DMS153 treated with DMSO at 0.1 percent for 48 hours (cell line): ENCODE data around the gene KHDC3L.

Source experiments
- DNase-seq: peaks from one replicate; lab custom pipeline; 2025; ENCODE audit not compliant: unreplicated experiment; lab: John Stamatoyannopoulos, UW

Gene KHDC3L

GRCh38 chr6:73362358-73362757 lies at the start of gene KHDC3L:
TSS of gene KHDC3L (plus strand) at chr6:73362658. CDS start at chr6:73362730, 72 bp downstream.
- no peak for DNase-seq

GRCh38 chr6:73314577-73315492 lies 47.6 kb upstream of the KHDC3L start:
- DNase-seq: no peak

- DNase-seq: no peak
Measured at GRCh38 chr6:73323323-73323722, 39.1 kb upstream of the KHDC3L start.

GRCh38 chr6:73325656-73326055 lies 36.8 kb upstream of the KHDC3L start:
- DNase-seq: no peak

- no peak for DNase-seq
Measured at GRCh38 chr6:73328790-73329189, 33.7 kb upstream of the KHDC3L start.

GRCh38 chr6:73329201-73329600 lies 33.3 kb upstream of the KHDC3L start:
- DNase-seq: no peak

GRCh38 chr6:73339340-73339739 lies 23.1 kb upstream of the KHDC3L start:
- DNase-seq: no peak

GRCh38 chr6:73340048-73340447 lies 22.4 kb upstream of the KHDC3L start:
- DNase-seq: no peak

GRCh38 chr6:73341335-73341734 lies 21.1 kb upstream of the KHDC3L start:
- no peak for DNase-seq

GRCh38 chr6:73342174-73342573 lies 20.3 kb upstream of the KHDC3L start:
- DNase-seq: no peak

- no peak for DNase-seq
Measured at GRCh38 chr6:73343164-73343563, 19.3 kb upstream of the KHDC3L start.

GRCh38 chr6:73348550-73349204 lies 13.8 kb upstream of the KHDC3L start:
- no peak for DNase-seq

GRCh38 chr6:73349311-73349710 lies 13.1 kb upstream of the KHDC3L start:
- DNase-seq: no peak

- no peak for DNase-seq
Measured at GRCh38 chr6:73353636-73354593, 8.5 kb upstream of the KHDC3L start, which contains the start of gene DPPA5. TSS of gene DPPA5 (minus strand) at chr6:73354276. CDS start at chr6:73354225, 51 bp downstream.

GRCh38 chr6:73362869-73363536 lies 545 bp downstream of the KHDC3L start:
- no peak for DNase-seq

- no peak for DNase-seq
Measured at GRCh38 chr6:73363537-73363875, 1.0 kb downstream of the KHDC3L start.

- no peak for DNase-seq
Measured at GRCh38 chr6:73364121-73364520, 1.7 kb downstream of the KHDC3L start.

GRCh38 chr6:73364549-73364948 lies 2.1 kb downstream of the KHDC3L start:
- no peak for DNase-seq

- DNase-seq: no peak
Measured at GRCh38 chr6:73367761-73368355, 5.4 kb downstream of the KHDC3L start.

- DNase-seq: no peak
Measured at GRCh38 chr6:73368675-73369074, 6.2 kb downstream of the KHDC3L start.
